IMR-90 (cell line): Measurements from ENCODE around the gene PLPP7. TPM values are rescaled to one million over a fixed set of nuclear protein-coding genes. Genes with fewer than 3 reads are reported as not detected.

Experiments
- ATAC-seq: fragments of 200-7000 bp; cut with Tn5 transposase; 2 replicates; pipeline ENCODE4 v1.9.1; 2020; ENCODE audit warnings: low read depth, mild to moderate bottlenecking, moderate library complexity
- BruUV-seq: library from RNA; stranded (reverse); fragments of 400-500 nt; replicated peaks from 2 replicates; lab custom pipeline; 2021; lab: Mats Ljungman, UMichigan
- CTCF ChIA-PET: fragments of 300-600 bp; formaldehyde crosslinking; extraction: SDS; loops from one replicate; lab custom pipeline; 2021; ENCODE audit warnings: antibody characterized with exemption; lab: Yijun Ruan, JAX
- POLR2A ChIA-PET: fragments of 300-600 bp; sonication (Branson Sonifier 250); formaldehyde crosslinking; loops from one replicate; lab custom pipeline; 2022; ENCODE audit warnings: antibody characterized with exemption; ENCODE audit not compliant: unreplicated experiment; lab: Charles Lee
- DNase-seq: peaks from one replicate; pipeline ENCODE4 v3.0.0; 2013
- H2AFZ ChIP-seq: replicated peaks from 2 replicates; pipeline ENCODE3; 2013; ENCODE audit warnings: low read length, mild to moderate bottlenecking; ENCODE audit not compliant: poor library complexity
- H2AK5ac ChIP-seq: 2 replicates; pipeline ENCODE4 v1.6.1; 2013; ENCODE audit warnings: low read depth, low read length, inconsistent platforms
- H2AK9ac ChIP-seq: replicated peaks from 2 replicates; pipeline ENCODE3; 2013; ENCODE audit warnings: mild to moderate bottlenecking, low read depth, low read length, moderate library complexity; ENCODE audit not compliant: poor library complexity
- H2BK120ac ChIP-seq: 2 replicates; pipeline ENCODE4 v1.6.1; 2013; ENCODE audit warnings: low read depth, low read length, inconsistent platforms
- H2BK15ac ChIP-seq: 3 replicates; pipeline ENCODE4 v1.6.1; 2013; ENCODE audit warnings: low read depth, low read length, inconsistent platforms
- H2BK20ac ChIP-seq: 2 replicates; pipeline ENCODE4 v1.6.1; 2013; ENCODE audit warnings: low read depth, mild to moderate bottlenecking, inconsistent platforms, low read length, moderate library complexity
- H2BK5ac ChIP-seq: 2 replicates; pipeline ENCODE4 v1.6.1; 2013; ENCODE audit warnings: mild to moderate bottlenecking, low read depth, low read length, inconsistent platforms; ENCODE audit not compliant: poor library complexity, severe bottlenecking
- H3K14ac ChIP-seq: replicated peaks from 2 replicates; pipeline ENCODE4 v1.6.1; 2013; ENCODE audit warnings: low read depth, low read length, inconsistent platforms
- H3K18ac ChIP-seq: 2 replicates; pipeline ENCODE4 v1.6.1; 2013; ENCODE audit warnings: low read depth, low read length, control low read depth
- H3K23ac ChIP-seq: 2 replicates; pipeline ENCODE4 v1.6.1; 2013; ENCODE audit warnings: low read depth, low read length, inconsistent platforms
- H3K27ac ChIP-seq: 2 replicates; pipeline ENCODE4 v1.5.1; 2013; ENCODE audit warnings: mild to moderate bottlenecking, control low read depth, low read length; ENCODE audit not compliant: insufficient read depth
- H3K27me3 ChIP-seq: 2 replicates; pipeline ENCODE4 v1.6.1; 2013; ENCODE audit warnings: low read length; ENCODE audit not compliant: control insufficient read depth, insufficient read depth
- H3K36me3 ChIP-seq: 2 replicates; pipeline ENCODE4 v1.6.1; 2013; ENCODE audit warnings: low read length, mixed read lengths; ENCODE audit not compliant: control insufficient read depth, insufficient read depth
- H3K4ac ChIP-seq: 2 replicates; pipeline ENCODE4 v1.6.1; 2013; ENCODE audit warnings: low read depth, low read length, inconsistent platforms
- H3K4me1 ChIP-seq: 2 replicates; pipeline ENCODE4 v1.6.1; 2013; ENCODE audit warnings: low read length, mixed read lengths; ENCODE audit not compliant: control insufficient read depth, insufficient read depth
- H3K4me2 ChIP-seq: 2 replicates; pipeline ENCODE4 v1.6.1; 2013; ENCODE audit warnings: low read depth, mild to moderate bottlenecking, control low read depth, low read length, moderate library complexity
- H3K4me3 ChIP-seq: 2 replicates; pipeline ENCODE4 v1.5.1; 2013; ENCODE audit warnings: low read depth, mild to moderate bottlenecking, control low read depth, low read length, moderate library complexity; ENCODE audit not compliant: insufficient read depth
- H3K56ac ChIP-seq: 2 replicates; pipeline ENCODE4 v1.6.1; 2013; ENCODE audit warnings: low read length, inconsistent platforms; ENCODE audit not compliant: insufficient read depth; ENCODE audit errors: extremely low read depth
- H3K79me1 ChIP-seq, 2 experiments: 2 replicates each; pipeline ENCODE4 v1.6.1; 2013; ENCODE audit warnings: low read length in 2 of 2, inconsistent platforms in 1 of 2, low read depth in 1 of 2
- H3K9ac ChIP-seq: 2 replicates; pipeline ENCODE4 v1.6.1; 2013; ENCODE audit warnings: low read depth, low read length, control low read depth
- H3K9me1 ChIP-seq: 2 replicates; pipeline ENCODE4 v1.6.1; 2013; ENCODE audit warnings: low read length, inconsistent platforms; ENCODE audit not compliant: insufficient read depth
- H3K9me3 ChIP-seq: 2 replicates; pipeline ENCODE4 v1.6.1; 2013; ENCODE audit warnings: low read length; ENCODE audit not compliant: control insufficient read depth, insufficient read depth
- H4K20me1 ChIP-seq: 2 replicates; pipeline ENCODE4 v1.6.1; 2013; ENCODE audit warnings: low read length, inconsistent platforms; ENCODE audit not compliant: insufficient read depth
- H4K5ac ChIP-seq: 2 replicates; pipeline ENCODE4 v1.6.1; 2013; ENCODE audit warnings: mild to moderate bottlenecking, low read depth, low read length, control low read depth
- H4K8ac ChIP-seq, 2 experiments: 2 replicates each; pipeline ENCODE4 v1.6.1; 2013; ENCODE audit warnings: low read depth in 2 of 2, low read length in 2 of 2, control low read depth in 1 of 2, inconsistent platforms in 1 of 2
- H4K91ac ChIP-seq: 2 replicates; pipeline ENCODE4 v1.6.1; 2013; ENCODE audit warnings: low read depth, low read length, inconsistent platforms; ENCODE audit not compliant: insufficient read depth
- MAFK ChIP-seq: IDR thresholded peaks from 2 replicates; pipeline ENCODE4 v1.6.1; 2012; ENCODE audit warnings: low read depth, low read length, improper control_type of control experiment
- MAZ ChIP-seq: IDR thresholded peaks from 2 replicates; pipeline ENCODE4 v1.6.1; 2012; ENCODE audit warnings: low read depth, mild to moderate bottlenecking, low read length, improper control_type of control experiment, moderate library complexity, borderline replicate concordance
- NFE2L2 ChIP-seq: fragments of 150-350 bp; IDR thresholded peaks from 2 replicates; pipeline ENCODE4 v1.6.1; 2016; ENCODE audit warnings: low read depth, mild to moderate bottlenecking, low read length
- WGBS, 2 experiments: methylation state at CpG; one replicate each; pipeline versions ENCODE4 v1.1.5 to v1.1.7; 2013; ENCODE audit warnings: missing lambda C conversion rate in 2 of 2; ENCODE audit not compliant: insufficient read length in 1 of 2; ENCODE audit errors: extremely low coverage in 2 of 2; 5-methylcytosine and 5-hydroxymethylcytosine counted together
- dilution Hi-C: fragments of 300-500 bp; cut with HindIII; formaldehyde crosslinking; loops from one replicate; pipeline ENCODE4 v1.14.3; 2018; ENCODE audit warnings: low sequenced_read_pairs; ENCODE audit not compliant: unreplicated experiment
- in situ Hi-C: fragments of 300-500 bp; cut with MboI; formaldehyde crosslinking; loops from 3 replicates; pipeline ENCODE4 v1.14.3; 2019; ENCODE audit warnings: low sequenced_read_pairs, inconsistent platforms, mixed read lengths
- intact Hi-C: fragments of 100-400 bp; cut with micrococcal nuclease; formaldehyde crosslinking; loops from 2 replicates; pipeline ENCODE4 v1.10.0; 2022
- polyA plus RNA-seq, 3 experiments: library from polyadenylated mRNA; depleted of rRNA; stranded (reverse); fragments of >200 nt; gene quantifications; 2 replicates each; pipeline ENCODE4 v1.2.3, GENCODE V29; 2012; ENCODE audit warnings: low replicate concordance in 1 of 3
- total RNA-seq: library from RNA; depleted of rRNA; stranded (reverse); fragments of >200 nt; gene quantifications from 2 replicates; pipeline ENCODE4 v1.2.3, GENCODE V29; 2012

PLPP7 gene
- total and polyA plus RNA-seq, 2 of the 4 experiments (the other 2 are of a cell fraction): 0.54 to 1.2 TPM

DNA sequence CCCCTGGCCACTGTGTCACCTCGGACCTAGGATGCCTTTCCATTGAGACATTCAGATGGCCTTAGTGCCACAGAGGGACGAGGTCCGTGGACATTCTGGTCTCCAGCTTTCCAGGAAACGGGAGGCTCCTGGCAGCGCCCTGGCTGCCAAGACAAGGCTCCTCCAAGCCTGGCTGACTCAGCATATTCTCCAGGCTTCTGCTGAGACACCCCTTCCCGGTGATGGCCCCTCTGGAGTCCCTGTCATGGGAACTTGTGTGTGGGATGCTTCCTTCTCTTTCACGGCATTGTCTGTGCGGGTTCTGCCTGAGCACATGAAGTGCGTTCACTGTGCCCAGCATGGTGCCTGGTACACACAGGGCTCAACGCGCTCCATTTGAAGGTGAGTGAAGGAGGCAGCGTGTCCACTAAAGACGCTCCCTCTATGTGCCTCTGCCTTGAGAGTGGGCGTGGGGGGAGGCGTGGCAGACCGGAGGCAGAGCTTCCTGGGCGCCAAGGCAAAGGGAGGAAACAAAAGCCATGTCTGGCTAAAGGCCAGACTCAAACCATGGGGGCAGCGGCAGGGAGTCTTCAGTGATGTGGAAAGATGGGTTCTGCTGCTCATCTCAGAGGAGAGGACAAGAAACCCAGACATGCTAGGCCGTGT lies 58.0 kb downstream of the PLPP7 start:
- peak overlapping the region; percentile 32 for H2AFZ ChIP-seq
- ChIA-PET CTCF (no interaction called here), POLR2A (no interaction called here)
- no peak overlapping the region for H3K9ac ChIP-seq
- no peak overlapping the region for H3K4me2 ChIP-seq
- dilution Hi-C loops: no loop called here
- H4K8ac ChIP-seq: no peak overlapping the region
- H3K56ac ChIP-seq: no peak overlapping the region
- no peaks in the 10 kb centered on the region for H3K79me1 ChIP-seq
- H3K9me1 ChIP-seq: no peaks in the 10 kb centered on the region
- no peak overlapping the region for H2BK5ac ChIP-seq
- DNase-seq: no peak
- H3K4me3 ChIP-seq: no peak overlapping the region
- 0 out of 2 replicates have a peak, but pooled peaks have one; percentile 7 for TF ChIP-seq NFE2L2
- no peak for TF ChIP-seq MAZ
- peak; percentile 93 for TF ChIP-seq MAFK
- no peak overlapping the region for H3K4ac ChIP-seq
- no peak overlapping the region for H4K5ac ChIP-seq
- H3K36me3 ChIP-seq: no peaks in the 10 kb centered on the region
- no TSS peak for BruUV-seq
- no peak overlapping the region for H3K23ac ChIP-seq
- no peak overlapping the region for H2AK5ac ChIP-seq
- no peak for ATAC-seq
- no peak overlapping the region for H2BK15ac ChIP-seq
- H3K14ac ChIP-seq: no peak overlapping the region
- no peak overlapping the region for H2BK120ac ChIP-seq
- H3K27ac ChIP-seq: no peak overlapping the region
- no peaks in the 10 kb centered on the region; the same call in none of the 2 replicates for H3K27me3 ChIP-seq
- no peak overlapping the region for H4K91ac ChIP-seq
- H3K18ac ChIP-seq: no peak overlapping the region
- H2AK9ac ChIP-seq: no peak overlapping the region
- H2BK20ac ChIP-seq: no peak overlapping the region
- H4K20me1 ChIP-seq: no peaks in the 10 kb centered on the region; the same call in 1 of the 2 replicates
- no peaks in the 10 kb centered on the region for H3K9me3 ChIP-seq
- H3K4me1 ChIP-seq: no peaks in the 10 kb centered on the region
- WGBS, 2 experiments: 79% methylated on average over 16 of the region's 19 CpGs; no CpG with 5 or more reads in 1 of the 2 experiments
- in situ Hi-C loops: no loop called here
- intact Hi-C loops: no loop called here
